Measurements from ENCODE around the gene MRPL11.
"Not testable (repeated sequence)": the region's sequence is repeated elsewhere in the genome, so short reads cannot be mapped to it uniquely, and the experiment has no call there.

The MRPL11 gene

GRCh38 chr11:66467034-66467659 is 28.5 kb upstream of the MRPL11 start:
- peak; percentile 18 for DNase-seq

GRCh38 chr11:66466225-66467033 is 27.8 kb upstream of the MRPL11 start, which contains the start of gene PELI3:
PELI3 (plus strand) TSS chr11:66466905; CDS start chr11:66468129, 1,224 bp downstream.
- DNase-seq = peak; percentile 94

- DNase-seq = no peak
Observed at GRCh38 chr11:66465373-66466224, 27.0 kb upstream of the MRPL11 start.

GRCh38 chr11:66464916-66465315 is 26.3 kb upstream of the MRPL11 start:
- no peak for DNase-seq

- not testable (repeated sequence) for DNase-seq
Observed at GRCh38 chr11:66464116-66464515, 25.5 kb upstream of the MRPL11 start.

- DNase-seq = no peak
Observed at GRCh38 chr11:66462911-66463310, 24.3 kb upstream of the MRPL11 start.

GRCh38 chr11:66462010-66462409 is 23.4 kb upstream of the MRPL11 start:
- DNase-seq = no peak

- peak; percentile 46 for DNase-seq
Observed at GRCh38 chr11:66459138-66459778, 20.6 kb upstream of the MRPL11 start.

- DNase-seq = no peak
Observed at GRCh38 chr11:66457826-66458225, 19.2 kb upstream of the MRPL11 start.

GRCh38 chr11:66454828-66455227 is 16.2 kb upstream of the MRPL11 start:
- no peak for DNase-seq

GRCh38 chr11:66454247-66454646 is 15.6 kb upstream of the MRPL11 start:
- no peak for DNase-seq

- DNase-seq = no peak
Observed at GRCh38 chr11:66451663-66452062, 13.0 kb upstream of the MRPL11 start.

GRCh38 chr11:66450560-66450959 is 11.9 kb upstream of the MRPL11 start:
- DNase-seq = peak; percentile 48

- no peak for DNase-seq
Observed at GRCh38 chr11:66448523-66448922, 9.9 kb upstream of the MRPL11 start.

- no peak for DNase-seq
Observed at GRCh38 chr11:66447012-66447411, 8.4 kb upstream of the MRPL11 start.

- DNase-seq = peak; percentile 94
Observed at GRCh38 chr11:66443602-66444001, 5.0 kb upstream of the MRPL11 start.

- not testable (repeated sequence) for DNase-seq
Observed at GRCh38 chr11:66440940-66441282, 2.3 kb upstream of the MRPL11 start.

GRCh38 chr11:66440101-66440939 is 1.7 kb upstream of the MRPL11 start:
- DNase-seq = not testable (repeated sequence)

GRCh38 chr11:66437979-66438503 is 607 bp downstream of the MRPL11 start:
- DNase-seq = no peak

GRCh38 chr11:66432597-66432996 is 6.1 kb downstream of the MRPL11 start:
- DNase-seq = peak; percentile 43

GRCh38 chr11:66431871-66432329 is 6.7 kb downstream of the MRPL11 start:
- not testable (repeated sequence) for DNase-seq

GRCh38 chr11:66431287-66431686 is 7.4 kb downstream of the MRPL11 start:
- DNase-seq = not testable (repeated sequence)

Data from suppressor macrophage treated with lipopolysaccharide for 4 hours (primary cell).